K562 (cell line): ENCODE results near the gene DPH7. TPM values are rescaled to one million over a fixed set of nuclear protein-coding genes. Genes with fewer than 3 reads are reported as not detected.
A peak's percentile ranks its signal among the peaks of the same experiment; 100 is the strongest.
"Not testable (repeated sequence)": the region's sequence is repeated elsewhere in the genome, so short reads cannot be mapped to it uniquely, and the experiment has no call there.

Source experiments
- ATAC-seq: fragments of 200-7000 bp; cut with Tn5 transposase; 3 replicates; pipeline ENCODE4 v1.9.1; 2020; ENCODE audit warnings: moderate library complexity
- BruUV-seq: library from RNA; stranded (reverse); fragments of 400-500 nt; replicated peaks from 2 replicates; lab custom pipeline; 2021; lab: Mats Ljungman, UMichigan
- CTCF ChIA-PET: fragments of 300-600 bp; formaldehyde crosslinking; extraction: SDS; loops from one replicate; lab custom pipeline; 2021; ENCODE audit warnings: low intra/inter-chr PET ratio; lab: Yijun Ruan, JAX
- POLR2A ChIA-PET: fragments of 300-600, 350-650 bp; sonication (Branson Sonifier 250); formaldehyde crosslinking; extraction: SDS; loops from one replicate; lab custom pipeline; 2021; ENCODE audit warnings: antibody characterized with exemption, inconsistent platforms; lab: Yijun Ruan, JAX
- DNase-seq, 4 experiments: peaks; one replicate each; pipeline versions ENCODE4 v3.0.0 to v3.0.0-alpha.2; 2011 to 2018; ENCODE audit warnings: low spot score in 3 of 4, mixed read lengths in 3 of 4; ENCODE audit errors: extremely low read depth in 1 of 4
- FAIRE-seq: peaks from 2 replicates; lab custom pipeline; 2011; peaks lifted over from hg19 to GRCh38; lab: Jason Lieb, UNC
- H2AFZ ChIP-seq: 2 replicates; pipeline ENCODE4 v1.6.0; 2011; ENCODE audit warnings: low read depth, low read length, control low read depth, inconsistent platforms
- H3K27ac ChIP-seq: fragments of 200-600 bp; 3 replicates; pipeline ENCODE4 v1.8.0; 2011; ENCODE audit warnings: low read depth, mild to moderate bottlenecking, control low read depth, inconsistent platforms, low read length, moderate library complexity, mixed read lengths; ENCODE audit errors: extremely low read depth
- H3K27me3 ChIP-seq, 2 experiments: fragments of 300-600 bp in 1 of 2; 2 replicates in 1 of 2; 3 replicates in 1 of 2; pipeline versions ENCODE4 v1.6.0 to v1.8.0; 2011; ENCODE audit warnings: inconsistent platforms in 2 of 2, low read length in 2 of 2, mild to moderate bottlenecking in 1 of 2, mixed read lengths in 1 of 2, moderate library complexity in 1 of 2; ENCODE audit not compliant: control insufficient read depth in 2 of 2, insufficient read depth in 2 of 2
- H3K36me3 ChIP-seq: fragments of 300-600 bp; 3 replicates; pipeline ENCODE4 v1.8.0; 2011; ENCODE audit warnings: mild to moderate bottlenecking, low read length, inconsistent platforms; ENCODE audit not compliant: control insufficient read depth, insufficient read depth
- H3K4me1 ChIP-seq, 2 experiments: fragments of 200-600 bp in 1 of 2; replicated peaks in 1 of 2; 2 replicates in 1 of 2; 3 replicates in 1 of 2; pipeline versions ENCODE4 v1.5.1 to v1.8.0; 2011; ENCODE audit warnings: inconsistent platforms in 2 of 2, low read length in 2 of 2, mild to moderate bottlenecking in 1 of 2, mixed read lengths in 1 of 2, moderate library complexity in 1 of 2; ENCODE audit not compliant: control insufficient read depth in 2 of 2, insufficient read depth in 2 of 2
- H3K4me2 ChIP-seq: 2 replicates; pipeline ENCODE4 v1.6.1; 2011; ENCODE audit warnings: low read length, control low read depth, inconsistent platforms, mixed read lengths; ENCODE audit not compliant: insufficient read depth
- H3K4me3 ChIP-seq: fragments of 200-600 bp; sonication (generic), shearing (Covaris generic); 2 replicates; pipeline ENCODE4 v1.5.1; 2016; ENCODE audit warnings: control low read depth, inconsistent platforms
- H3K79me2 ChIP-seq: fragments of 200-600 bp; 3 replicates; pipeline ENCODE4 v1.8.0; 2011; ENCODE audit warnings: low read length, inconsistent platforms; ENCODE audit not compliant: control insufficient read depth, insufficient read depth
- H3K9ac ChIP-seq, 2 experiments: 2 replicates each; pipeline versions ENCODE4 v1.6.0 to v1.6.1; 2011; ENCODE audit warnings: low read depth in 2 of 2, low read length in 2 of 2, control low read depth in 1 of 2, inconsistent platforms in 1 of 2, mild to moderate bottlenecking in 1 of 2, mixed read lengths in 1 of 2; ENCODE audit not compliant: insufficient read depth in 1 of 2
- H3K9me1 ChIP-seq: one replicate; pipeline ENCODE4 v1.6.0; 2011; ENCODE audit warnings: inconsistent platforms, mild to moderate bottlenecking, low read length, moderate library complexity; ENCODE audit not compliant: control insufficient read depth, insufficient read depth
- H3K9me3 ChIP-seq: replicated peaks from 2 replicates; pipeline ENCODE4 v1.5.1; 2011; ENCODE audit warnings: low read depth, low read length, inconsistent platforms; ENCODE audit not compliant: control insufficient read depth, insufficient read depth
- H4K20me1 ChIP-seq: replicated peaks from 2 replicates; pipeline ENCODE4 v1.6.1; 2011; ENCODE audit warnings: low read length, inconsistent platforms, mixed read lengths; ENCODE audit not compliant: control insufficient read depth, insufficient read depth
- ATF7 ChIP-seq: fragments of 450-650 bp; IDR thresholded peaks from 2 replicates; pipeline ENCODE4 v1.7.1; 2014; ENCODE audit warnings: mild to moderate bottlenecking, moderate library complexity
- BHLHE40 ChIP-seq: IDR thresholded peaks from 2 replicates; pipeline ENCODE4 v1.6.1; 2011; ENCODE audit warnings: low read length, improper control_type of control experiment
- FOXP4 ChIP-seq: sonication (generic); formaldehyde crosslinking; IDR thresholded peaks from 2 replicates; pipeline ENCODE4 v1.8.0; 2022; ENCODE audit warnings: mild to moderate bottlenecking, missing genetic modification reagents, borderline replicate concordance
- SMC3 ChIP-seq: conservative IDR thresholded peaks from 2 replicates; pipeline ENCODE4 v1.6.1; 2011; ENCODE audit warnings: low read depth, low read length, improper control_type of control experiment; ENCODE audit not compliant: insufficient read depth
- USF2 ChIP-seq: sonication (generic); formaldehyde crosslinking; IDR thresholded peaks from 2 replicates; pipeline ENCODE4 v1.5.0; 2020; ENCODE audit warnings: missing genetic modification reagents
- ZNF282 ChIP-seq: sonication (generic); formaldehyde crosslinking; IDR thresholded peaks from 2 replicates; pipeline ENCODE4 v1.8.1; 2023; ENCODE audit warnings: missing genetic modification reagents
- ZNF740 ChIP-seq, 3 experiments: fragments of 200-800 bp in 1 of 3; sonication (Bioruptor generic) in 1 of 3; sonication (generic) in 1 of 3; formaldehyde crosslinking in 1 of 3; IDR thresholded peaks; 2 replicates each; pipeline versions ENCODE4 v1.6.1 to v1.8.0; 2016 to 2022; ENCODE audit warnings: mild to moderate bottlenecking in 2 of 3, missing compliant biosample characterization in 2 of 3, missing genetic modification characterization in 2 of 3, missing genetic modification reagents in 1 of 3
- WGBS: fragments of 100-300 bp; shearing (Covaris generic); methylation state at CpG from one replicate; pipeline ENCODE4 v1.1.6; 2016; ENCODE audit warnings: low coverage, mixed read lengths; ENCODE audit not compliant: insufficient coverage; ENCODE audit errors: missing lambda C conversion rate; 5-methylcytosine and 5-hydroxymethylcytosine counted together
- in situ Hi-C: fragments of 300-500 bp; cut with MboI; formaldehyde crosslinking; loops from 4 replicates; pipeline ENCODE4 v1.15.0; 2018; ENCODE audit warnings: inconsistent platforms, mixed read lengths
- intact Hi-C: fragments of 100-400 bp; cut with micrococcal nuclease; formaldehyde crosslinking; loops from 2 replicates; pipeline ENCODE4 v1.14.2; 2022
- polyA plus RNA-seq, 8 experiments: library from polyadenylated mRNA; depleted of rRNA in 4 of 8; stranded (reverse) in 5 of 8; unstranded in 3 of 8; fragments of >200 nt; fragmentation: Nextera tagmentation in 2 of 8; fragmentation: Illumina TruSeq in 1 of 8; extraction: Ambion mirVana in 2 of 8; extraction: Trizol in 1 of 8; gene quantifications; 2 replicates each; pipeline versions ENCODE4 v1.2.1 to v1.2.3, GENCODE V29; 2011 to 2014; ENCODE audit warnings: inconsistent platforms in 1 of 8, missing spikeins in 1 of 8
- total RNA-seq, 7 experiments: library from RNA; depleted of rRNA in 6 of 7; stranded (reverse); fragments of >200 nt in 6 of 7; fragmentation: Illumina TruSeq in 2 of 7; extraction: Trizol in 2 of 7; gene quantifications; 2 replicates each; pipeline versions ENCODE4 v1.2.1 to v1.2.3, GENCODE V29; 2011 to 2021; ENCODE audit warnings: low replicate concordance in 1 of 7

DPH7 gene
- total and polyA plus RNA-seq, 9 of the 15 experiments (the other 6 are each of a cell fraction or from before 2014, with no cell fraction given) = 13.9 to 68.6 (median 41.3) TPM

- H4K20me1 ChIP-seq; H3K27me3 ChIP-seq; H3K9me1 ChIP-seq; FAIRE-seq; in situ Hi-C loops; CTCF ChIA-PET; BruUV-seq; DNase-seq; ATAC-seq; H3K9me3 ChIP-seq; TF ChIP-seq ZNF740 (CRISPR knock-in tag; IDR thresholded peaks at IDR 0.05): not testable (repeated sequence)
- POLR2A ChIA-PET = interaction anchor here (1.5 kb wide), 1 partner anchor 16 kb away, joined by 6 read pairs; no protein-coding TSS in a partner anchor
- peak overlapping the region; percentile 67; the same call in 2 of the 3 replicates for H3K27ac ChIP-seq
- peaks cover 18% of the 10 kb centered on the region for H3K79me2 ChIP-seq
- peaks cover 2 to 36% of the 10 kb centered on the region in 2 experiments; a peak in 4 of 5 replicates for H3K4me1 ChIP-seq
- peak overlapping the region; percentile 56 for H3K4me3 ChIP-seq
- WGBS = no CpG with 5 or more reads among the region's 17 CpGs
- peak in 1 of 2 experiments; percentile 71; a peak in 2 of 4 replicates for TF ChIP-seq ZNF740 (tag; IDR thresholded peaks at IDR 0.05)
- peak overlapping the region; percentile 61 for H3K4me2 ChIP-seq
- peak overlapping the region; percentile 64 to 94; a peak in 3 of 4 replicates for H3K9ac ChIP-seq
- peak overlapping the region; percentile 76 for H2AFZ ChIP-seq
- intact Hi-C loops = loop anchor here (10.0 kb wide), 1 partner anchor 124 kb away; no protein-coding TSS in a partner anchor
- peaks cover 33% of the 10 kb centered on the region for H3K36me3 ChIP-seq
These were observed 27.8 kb downstream of the DPH7 start for GRCh38 chr9:137550958-137551263.

GRCh38 chr9:137550231-137550621, 28.5 kb downstream of the DPH7 start, which contains the start of gene PNPLA7:
PNPLA7 (minus strand) TSS chr9:137550402; CDS start chr9:137550197, 205 bp downstream.
- Histone ChIP-seq H3K4me1 (peaks cover 2 to 36% of the 10 kb centered on the region in 2 experiments; a peak in 4 of 5 replicates), H3K9me3 (peaks cover 2% of the 10 kb centered on the region; the same call in 1 of the 2 replicates), H4K20me1 (no peaks in the 10 kb centered on the region; the same call in 1 of the 2 replicates), H3K4me3 (peak within 1 kb of the TSS; percentile 56), H3K9me1 (no peaks in the 10 kb centered on the region), H2AFZ (peak within 1 kb of the TSS; percentile 76), H3K36me3 (peaks cover 26% of the 10 kb centered on the region), H3K27ac (peak within 1 kb of the TSS; percentile 67; the same call in 2 of the 3 replicates), H3K79me2 (peaks cover 18% of the 10 kb centered on the region), H3K4me2 (peak within 1 kb of the TSS; percentile 61), H3K9ac (peak within 1 kb of the TSS; percentile 64 to 94; a peak in 3 of 4 replicates), H3K27me3 (no peaks in the 10 kb centered on the region)
- FAIRE-seq = peak; percentile 94
- peak; percentile 83 for ATAC-seq
- CTCF ChIA-PET = no interaction called here
- intact Hi-C loops = loop anchor here (10.0 kb wide), 1 partner anchor 125 kb away; no protein-coding TSS in a partner anchor
- POLR2A ChIA-PET = interaction anchor here (1.5 kb wide), 1 partner anchor 15 kb away, joined by 6 read pairs; no protein-coding TSS in a partner anchor
- in situ Hi-C loops = no loop called here
- BruUV-seq = no TSS peak
- DNase-seq = peak; percentile 70 to 90 (median 76)
- WGBS = 8% methylated on average over 12 of the region's 13 CpGs
- TF ChIP-seq BHLHE40 (peak; percentile 93), SMC3 (no peak), USF2 (CRISPR knock-in tag) (peak; percentile 85), ATF7 (peak; percentile 18; the same call in 1 of the 2 replicates), ZNF282 (CRISPR knock-in tag) (no peak), FOXP4 (no peak)
